GM21526 (cell line): Measurements from ENCODE around the gene STAM.
"Not testable (repeated sequence)": the region's sequence is repeated elsewhere in the genome, so short reads cannot be mapped to it uniquely, and the experiment has no call there.

Experiments
- ATAC-seq: cut with Tn5 transposase; IDR thresholded peaks from one replicate; pipeline ENCODE4 v1.9.1; 2021; ENCODE audit warnings: moderate library complexity; ENCODE audit not compliant: unreplicated experiment, low FRiP score

STAM gene

GRCh38 chr10:17716161-17716560 lies 72.2 kb downstream of the STAM start:
- no peak for ATAC-seq

DNA sequence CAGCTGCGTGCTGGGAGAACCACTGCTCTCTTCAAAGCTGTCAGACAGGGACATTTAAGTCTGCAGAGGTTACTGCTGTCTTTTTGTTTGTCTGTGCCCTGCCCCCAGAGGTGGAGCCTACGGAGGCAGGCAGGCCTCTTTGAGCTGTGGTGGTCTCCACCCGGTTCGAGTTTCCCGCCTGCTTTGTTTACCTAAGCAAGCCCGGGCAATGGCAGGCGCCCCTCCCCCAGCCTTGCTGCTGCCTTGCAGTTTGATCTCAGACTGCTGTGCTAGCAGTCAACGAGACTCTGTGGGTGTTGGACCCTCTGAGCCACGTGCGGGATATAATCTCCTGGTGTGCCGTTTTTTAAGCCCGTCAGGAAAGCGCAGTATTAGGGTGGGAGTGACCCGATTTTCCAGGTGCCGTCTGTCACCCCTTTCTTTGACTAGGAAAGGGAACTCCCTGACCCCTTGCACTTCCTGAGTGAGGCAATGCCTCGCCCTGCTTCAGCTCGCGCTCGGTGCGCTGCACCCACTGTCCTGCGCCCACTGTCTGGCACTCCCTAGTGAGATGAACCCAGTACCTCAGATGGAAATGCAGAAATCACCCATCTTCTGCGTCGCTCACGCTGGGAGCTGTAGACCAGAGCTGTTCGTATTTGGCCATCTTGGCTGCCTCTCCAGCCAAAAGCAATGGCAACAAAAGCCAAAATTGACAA lies 78.5 kb downstream of the STAM start:
- not testable (repeated sequence) for ATAC-seq

- no peak for ATAC-seq
Observed at GRCh38 chr10:17725703-17726102, 81.8 kb downstream of the STAM start.

DNA sequence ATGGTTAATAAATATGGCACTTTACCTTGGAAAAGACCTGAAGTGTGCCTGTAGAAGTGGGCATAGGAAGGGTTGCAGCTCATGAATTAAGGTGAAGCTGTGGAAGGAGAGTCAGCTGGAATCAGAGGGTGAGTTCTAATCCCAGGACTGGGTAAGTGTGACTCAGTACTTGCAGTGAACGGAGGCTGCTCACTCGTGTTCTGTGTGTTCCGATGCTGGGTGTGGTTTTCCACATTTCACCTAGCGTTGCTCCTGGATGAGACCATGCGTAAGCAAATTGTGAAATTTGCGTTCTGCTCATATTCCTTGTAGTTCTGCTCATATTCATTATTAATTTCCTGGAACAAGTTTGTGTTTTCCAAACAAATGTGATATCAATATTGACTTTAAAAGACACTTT lies 85.7 kb downstream of the STAM start:
- no peak for ATAC-seq

DNA sequence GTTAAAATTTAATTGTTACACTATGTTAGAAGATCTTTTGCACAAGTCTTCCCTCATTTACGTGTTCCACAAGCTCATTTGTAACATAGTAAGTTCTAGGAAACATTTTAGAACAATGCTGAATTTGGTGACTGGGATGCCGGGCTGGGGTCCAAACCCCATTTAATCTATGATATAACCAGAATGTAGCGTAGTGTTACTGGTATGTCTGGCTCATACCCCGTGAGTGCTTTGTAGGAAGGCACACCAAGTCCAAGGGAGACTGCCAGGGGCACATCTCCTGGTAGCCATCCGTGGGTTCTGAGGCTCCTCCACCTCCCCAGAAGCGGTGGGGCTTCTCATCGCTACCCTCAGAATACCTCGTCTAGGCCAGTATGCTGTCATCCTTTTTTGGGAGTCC lies 86.7 kb downstream of the STAM start:
- no peak for ATAC-seq

GRCh38 chr10:17731331-17732020 lies 87.5 kb downstream of the STAM start:
- ATAC-seq, result no peak

- ATAC-seq, result no peak
Observed at GRCh38 chr10:17733620-17734019, 89.7 kb downstream of the STAM start.

GRCh38 chr10:17734432-17735080 lies 90.6 kb downstream of the STAM start:
- ATAC-seq, result no peak

DNA sequence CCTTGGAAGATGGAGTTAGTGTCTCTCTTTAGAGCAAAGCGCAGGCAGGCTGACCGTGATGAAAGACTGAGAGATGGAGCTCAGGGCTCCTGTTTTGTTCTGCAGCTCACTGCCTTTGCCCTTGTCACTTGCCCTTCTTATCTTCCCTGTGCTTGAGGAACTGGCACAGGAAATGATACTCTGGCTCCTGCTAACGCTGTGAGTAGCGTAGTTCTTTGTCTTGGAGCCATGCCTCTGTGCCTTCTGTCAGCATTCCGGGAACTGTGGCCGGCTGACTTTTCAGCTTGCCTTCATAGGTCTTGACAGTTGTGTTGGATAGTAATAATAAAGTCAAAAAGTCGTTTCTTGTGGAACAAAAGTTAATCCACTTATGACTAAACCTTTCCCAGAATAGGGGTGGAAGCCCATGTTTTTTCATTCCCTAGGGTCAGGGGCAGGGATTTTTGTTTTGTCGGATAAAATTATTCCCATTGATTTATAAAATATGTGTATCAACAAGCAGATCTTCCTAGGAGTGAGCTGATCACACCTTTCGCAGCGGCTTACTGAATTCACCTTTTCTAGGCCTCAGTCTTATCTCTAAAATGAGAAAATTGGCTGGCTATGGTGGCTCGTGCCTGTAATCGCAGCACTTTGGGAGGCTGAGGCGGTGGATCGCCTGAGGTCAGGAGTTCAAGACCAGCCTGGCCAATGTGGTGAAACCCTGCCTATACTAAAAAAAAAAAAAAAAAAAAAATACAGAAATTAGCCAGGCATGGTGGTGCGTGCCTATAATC lies 91.4 kb downstream of the STAM start:
- ATAC-seq, result no peak

GRCh38 chr10:17736223-17736622 lies 92.3 kb downstream of the STAM start:
- ATAC-seq, result no peak

DNA sequence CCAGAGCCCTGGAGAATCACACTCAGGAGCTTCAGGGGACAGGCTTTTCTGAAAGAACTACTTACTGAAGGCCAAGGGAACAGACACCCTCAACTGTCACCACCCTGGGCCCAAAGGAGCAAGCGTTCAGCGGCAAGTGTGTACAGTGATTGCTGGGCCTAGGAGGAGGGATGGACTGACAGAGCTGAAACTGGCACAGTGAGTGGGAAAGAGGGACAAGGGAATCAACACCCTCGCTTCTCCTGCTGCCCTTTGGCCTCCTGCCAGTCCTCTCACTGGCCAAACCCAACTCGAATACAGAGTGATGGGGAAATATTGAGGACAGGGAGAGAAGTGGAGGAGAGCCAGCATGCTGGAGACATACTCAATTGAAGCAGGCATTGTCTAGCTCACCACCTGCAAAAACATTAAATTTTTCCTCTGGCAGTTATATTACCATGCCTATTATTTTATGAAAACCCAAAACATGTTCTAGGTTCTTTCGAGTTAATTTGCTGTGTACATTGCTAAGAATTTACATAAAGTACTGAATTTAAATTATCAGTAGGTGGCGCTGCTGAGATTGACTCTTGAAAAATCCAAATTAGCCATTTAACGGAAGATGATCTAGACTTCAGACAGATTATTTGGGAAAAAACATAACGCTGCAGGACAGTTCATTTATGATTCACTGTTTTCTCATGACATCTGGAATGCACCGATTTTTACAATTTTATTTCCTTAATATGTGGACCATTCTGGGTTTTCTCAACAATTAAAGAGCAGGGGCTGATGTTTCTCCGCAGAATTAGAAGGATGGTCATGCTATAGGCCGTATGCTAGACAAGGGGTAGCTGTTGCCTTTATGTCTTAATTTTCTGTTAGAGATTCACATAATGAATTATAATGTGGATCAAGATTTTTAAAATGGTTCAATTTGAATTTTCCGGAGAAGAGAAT lies 93.3 kb downstream of the STAM start:
- no peak for ATAC-seq

DNA sequence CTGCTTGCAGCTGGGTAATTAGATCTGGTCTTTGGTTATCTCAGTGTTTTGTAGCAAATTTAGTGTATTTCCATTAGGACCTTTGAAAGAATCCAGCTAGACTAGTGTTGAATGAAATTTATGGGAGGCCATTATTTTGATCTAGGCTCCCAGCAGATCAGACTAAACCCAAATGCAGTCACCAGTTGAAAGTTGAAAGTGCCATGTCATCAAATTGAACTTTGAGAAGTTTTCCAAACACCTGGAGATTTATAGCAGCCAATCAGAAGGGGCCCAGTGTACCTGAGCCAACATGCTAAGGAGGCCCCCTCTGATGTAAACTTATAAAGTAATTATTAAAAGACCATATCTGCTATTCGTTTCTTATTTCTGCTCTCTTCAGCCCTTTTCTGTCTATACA lies 96.7 kb downstream of the STAM start:
- no peak for ATAC-seq

- ATAC-seq, result peak; percentile 50
Observed at GRCh38 chr10:17742918-17743317, 99.0 kb downstream of the STAM start.

- no peak for ATAC-seq
Observed at GRCh38 chr10:17743437-17743836, 99.5 kb downstream of the STAM start.

DNA sequence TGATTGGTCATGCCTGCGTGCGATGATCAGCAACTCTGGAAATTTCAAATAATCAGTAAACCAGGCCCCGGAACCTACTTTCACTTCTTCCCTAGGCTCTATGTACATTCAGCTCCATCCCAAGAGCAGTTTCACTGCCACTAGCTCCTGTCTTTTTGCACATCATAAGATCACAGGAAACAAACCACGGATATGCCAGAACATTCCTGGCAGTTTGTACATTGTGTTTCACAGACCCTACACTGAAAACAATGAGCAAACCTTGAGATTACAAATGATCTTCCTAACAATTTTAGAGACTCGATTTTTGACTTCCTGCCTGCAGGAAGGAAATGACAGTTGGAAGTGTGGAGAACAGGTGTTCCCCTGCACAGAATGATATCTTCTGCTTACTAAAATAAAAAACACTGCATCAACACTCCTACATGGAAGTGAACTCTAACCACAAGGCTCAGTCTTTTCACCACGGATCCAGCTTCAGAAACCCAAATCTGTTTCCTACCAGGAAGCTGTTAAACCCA lies 100.5 kb downstream of the STAM start:
- no peak for ATAC-seq

DNA sequence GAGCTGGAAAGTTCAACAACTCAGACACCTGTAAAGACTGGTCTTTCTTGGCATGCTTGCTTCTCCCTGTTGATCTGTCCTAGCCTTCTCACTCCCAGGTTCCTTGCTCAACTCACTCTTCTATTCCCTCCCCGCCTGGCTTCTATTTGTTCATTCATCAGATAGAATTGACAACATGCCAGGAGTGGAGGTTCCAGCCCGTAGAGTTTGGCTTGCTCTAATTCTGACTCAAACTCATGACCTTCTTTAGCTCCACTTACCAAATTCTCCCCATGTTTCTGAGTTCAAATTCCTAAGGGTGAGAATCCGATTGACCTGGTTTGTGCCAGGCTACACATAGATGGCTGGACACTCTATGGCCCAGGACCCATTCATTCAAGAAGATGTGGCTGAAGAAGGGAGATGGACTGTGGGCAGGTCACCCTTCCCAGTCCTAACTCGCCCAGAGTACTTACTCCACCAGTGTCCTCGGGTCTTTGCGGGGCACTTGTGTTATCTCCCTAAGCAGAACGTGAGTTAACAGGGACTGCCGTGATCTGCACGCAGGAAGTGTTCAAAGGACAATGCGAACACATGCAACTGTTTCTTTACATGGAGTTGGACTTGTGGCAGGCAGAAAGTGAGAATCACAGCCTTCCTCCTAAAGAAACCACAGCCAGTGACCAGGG lies 104.1 kb downstream of the STAM start:
- no peak for ATAC-seq

GRCh38 chr10:17749890-17750289 lies 105.9 kb downstream of the STAM start:
- no peak for ATAC-seq

- ATAC-seq, result no peak
Observed at GRCh38 chr10:17751781-17752445, 108.0 kb downstream of the STAM start, which contains the start of gene TMEM236. TMEM236 (plus strand) TSS chr10:17752201; CDS start chr10:17752296, 95 bp downstream.
